GM12878 (cell line): ENCODE data around the gene BCAP31. TPM values are rescaled to one million over a fixed set of nuclear protein-coding genes. Genes with fewer than 3 reads are reported as not detected.

Experiments
- ATAC-seq: fragments of 200-7000 bp; cut with Tn5 transposase; 3 replicates; pipeline ENCODE4 v1.9.1; 2020; ENCODE audit warnings: mild to moderate bottlenecking, moderate library complexity
- BruUV-seq: library from RNA; stranded (reverse); fragments of 400-500 nt; replicated peaks from 2 replicates; lab custom pipeline; 2021; lab: Mats Ljungman, UMichigan
- CTCF ChIA-PET: fragments of 300-600 bp; sonication (Branson Sonifier 250); formaldehyde crosslinking; extraction: SDS; loops from one replicate; lab custom pipeline; 2021; ENCODE audit warnings: inconsistent platforms; lab: Yijun Ruan, JAX
- POLR2A ChIA-PET: fragments of 350-600 bp; formaldehyde crosslinking; extraction: SDS; loops from one replicate; lab custom pipeline; 2021; ENCODE audit warnings: inconsistent platforms; lab: Charles Lee
- RAD21 ChIA-PET: fragments of 300-600 bp; sonication (Branson Sonifier 250); formaldehyde crosslinking; loops from one replicate; lab custom pipeline; 2023; ENCODE audit warnings: antibody characterized with exemption; ENCODE audit not compliant: unreplicated experiment; lab: Charles Lee
- SMC1A ChIA-PET: fragments of 300-600 bp; sonication (Branson Sonifier 250); formaldehyde crosslinking; loops from one replicate; lab custom pipeline; 2023; ENCODE audit not compliant: unreplicated experiment, uncharacterized antibody; lab: Charles Lee
- DNase-seq: peaks from one replicate; pipeline ENCODE4 v3.0.0-alpha.2; 2011; ENCODE audit warnings: low read depth, low spot score
- FAIRE-seq: peaks from 3 replicates; lab custom pipeline; 2011; peaks lifted over from hg19 to GRCh38; lab: Jason Lieb, UNC
- H2AFZ ChIP-seq: 2 replicates; pipeline ENCODE4 v1.6.0; 2011; ENCODE audit warnings: low read depth, low read length, control low read depth; ENCODE audit not compliant: control insufficient read depth
- H3K27ac ChIP-seq: 2 replicates; pipeline ENCODE4 v1.5.1; 2011; ENCODE audit warnings: control low read depth; ENCODE audit not compliant: control insufficient read depth, insufficient read depth
- H3K27me3 ChIP-seq, 2 experiments: replicated peaks in 1 of 2; 2 replicates each; pipeline versions ENCODE4 v1.6.0 to v1.6.1; 2011; ENCODE audit warnings: low read length in 1 of 2; ENCODE audit not compliant: control insufficient read depth in 2 of 2, insufficient read depth in 2 of 2
- H3K36me3 ChIP-seq, 2 experiments: 2 replicates each; pipeline ENCODE4 v1.5.1; 2011; ENCODE audit warnings: low read length in 1 of 2; ENCODE audit not compliant: control insufficient read depth in 2 of 2, insufficient read depth in 2 of 2
- H3K4me1 ChIP-seq: 2 replicates; pipeline ENCODE4 v1.6.1; 2011; ENCODE audit warnings: mild to moderate bottlenecking, low read length, moderate library complexity, mixed read lengths; ENCODE audit not compliant: control insufficient read depth, insufficient read depth
- H3K4me2 ChIP-seq: 2 replicates; pipeline ENCODE4 v1.6.0; 2011; ENCODE audit warnings: control low read depth; ENCODE audit not compliant: control insufficient read depth, insufficient read depth
- H3K4me3 ChIP-seq: fragments of 200-600 bp; sonication (generic); 2 replicates; pipeline ENCODE4 v1.5.1; 2016
- H3K79me2 ChIP-seq: 2 replicates; pipeline ENCODE4 v1.6.0; 2011; ENCODE audit warnings: low read length; ENCODE audit not compliant: control insufficient read depth, insufficient read depth
- H3K9ac ChIP-seq: 2 replicates; pipeline ENCODE4 v1.8.0; 2011; ENCODE audit warnings: low read length, control low read depth, mixed read lengths; ENCODE audit not compliant: control insufficient read depth, insufficient read depth
- H3K9me3 ChIP-seq: replicated peaks from 3 replicates; pipeline ENCODE4 v1.5.1; 2011; ENCODE audit warnings: mild to moderate bottlenecking, low read length; ENCODE audit not compliant: control insufficient read depth, insufficient read depth
- H4K20me1 ChIP-seq: 2 replicates; pipeline ENCODE4 v1.6.0; 2011; ENCODE audit not compliant: control insufficient read depth, insufficient read depth
- BCL3 ChIP-seq: IDR thresholded peaks from 2 replicates; pipeline ENCODE4 v1.6.1; 2011; ENCODE audit warnings: borderline replicate concordance, low read depth, mild to moderate bottlenecking, moderate library complexity, low read length; ENCODE audit not compliant: insufficient read depth, poor library complexity, severe bottlenecking
- BRCA1 ChIP-seq: IDR thresholded peaks from 2 replicates; pipeline ENCODE4 v1.6.1; 2011; ENCODE audit warnings: low read depth, low read length, improper control_type of control experiment
- E2F8 ChIP-seq: fragments of 450-650 bp; IDR thresholded peaks from 2 replicates; pipeline ENCODE4 v1.6.1; 2018; ENCODE audit warnings: mild to moderate bottlenecking, low read depth, moderate library complexity; ENCODE audit not compliant: partially characterized antibody
- IKZF1 ChIP-seq: fragments of 450-650 bp; conservative IDR thresholded peaks from 2 replicates; pipeline ENCODE4 v1.6.1; 2017; ENCODE audit warnings: antibody characterized with exemption, mild to moderate bottlenecking
- MAX ChIP-seq: IDR thresholded peaks from 2 replicates; pipeline ENCODE4 v1.6.1; 2012; ENCODE audit warnings: low read depth, low read length, improper control_type of control experiment
- MEF2A ChIP-seq: IDR thresholded peaks from 2 replicates; pipeline ENCODE4 v1.6.1; 2011; ENCODE audit warnings: low read depth, mild to moderate bottlenecking, low read length, moderate library complexity; ENCODE audit not compliant: insufficient read depth
- NBN ChIP-seq: fragments of 450-650 bp; IDR thresholded peaks from 2 replicates; pipeline ENCODE4 v1.6.1; 2016
- RBBP5 ChIP-seq: fragments of 200-600 bp; sonication (generic); conservative IDR thresholded peaks from 2 replicates; pipeline ENCODE4 v1.6.1; 2016
- USF1 ChIP-seq: IDR thresholded peaks from 2 replicates; pipeline ENCODE4 v1.6.1; 2011; ENCODE audit warnings: borderline replicate concordance, low read depth, mild to moderate bottlenecking, moderate library complexity, mixed read lengths, low read length; ENCODE audit not compliant: insufficient read depth; ENCODE audit errors: extremely low read length
- WGBS: methylation state at CpG from one replicate; pipeline ENCODE4 v1.1.6; 2016; ENCODE audit warnings: low lambda C conversion rate; ENCODE audit not compliant: insufficient replicate concordance, insufficient coverage; ENCODE audit errors: missing lambda C conversion rate; 5-methylcytosine and 5-hydroxymethylcytosine counted together
- in situ Hi-C: fragments of 300-500 bp; cut with MboI; formaldehyde crosslinking; loops from 9 replicates; pipeline ENCODE4 v1.14.3; 2018; ENCODE audit warnings: mixed read lengths
- intact Hi-C: fragments of 100-400 bp; cut with micrococcal nuclease; formaldehyde crosslinking; loops from one replicate; pipeline ENCODE4 v1.14.2; 2022; ENCODE audit not compliant: unreplicated experiment
- polyA plus RNA-seq, 11 experiments: library from polyadenylated mRNA; depleted of rRNA in 4 of 11; unstranded in 6 of 11; stranded (reverse) in 5 of 11; fragments of >200 nt; fragmentation: Nextera tagmentation in 4 of 11; fragmentation: Illumina TruSeq in 1 of 11; extraction: Ambion mirVana in 4 of 11; extraction: Trizol in 1 of 11; gene quantifications; 1 replicate in 1 of 11; 2 replicates in 10 of 11; pipeline versions ENCODE4 v1.2.1 to v1.2.3, GENCODE V29; 2011 to 2016; ENCODE audit warnings: inconsistent platforms in 2 of 11, missing spikeins in 2 of 11, low read depth in 1 of 11
- total RNA-seq, 4 experiments: library from RNA; depleted of rRNA in 3 of 4; stranded (reverse); fragments of >200 nt in 3 of 4; fragmentation: Illumina TruSeq in 1 of 4; extraction: Trizol in 1 of 4; gene quantifications; 2 replicates each; pipeline versions ENCODE4 v1.2.1 to v1.2.3, GENCODE V29; 2013 to 2021

BCAP31 gene
- total and polyA plus RNA-seq, 10 of the 15 experiments (the other 5 are each of a cell fraction or from before 2014, with no cell fraction given): 63.1 to 246 (median 95.6) TPM

- no peak overlapping the region for H2AFZ ChIP-seq
- ChIA-PET POLR2A (no interaction called here), RAD21 (no interaction called here), SMC1A (no interaction called here), CTCF (no interaction called here)
- no TSS peak for BruUV-seq
- intact Hi-C loops (no loop called here), in situ Hi-C loops (no loop called here)
- no peaks in the 10 kb centered on the region; the same call in 2 of the 3 replicates for H3K9me3 ChIP-seq
- no peak overlapping the region for H3K4me3 ChIP-seq
- no peak overlapping the region for H3K4me2 ChIP-seq
- H3K9ac ChIP-seq: no peak overlapping the region
- H3K27me3 ChIP-seq: no peaks in the 10 kb centered on the region
- TF ChIP-seq BRCA1: no peak
- no peak for TF ChIP-seq RBBP5
- TF ChIP-seq E2F8: no peak
- no peak for TF ChIP-seq USF1
- TF ChIP-seq IKZF1: no peak
- TF ChIP-seq NBN: no peak
- no peak for TF ChIP-seq MAX
- no peak for TF ChIP-seq MEF2A
- no peak for TF ChIP-seq BCL3
- H3K36me3 ChIP-seq: no peaks in the 10 kb centered on the region
- no peak overlapping the region for H3K27ac ChIP-seq
- H3K79me2 ChIP-seq: no peaks in the 10 kb centered on the region
- ATAC-seq (no peak), FAIRE-seq (no peak), DNase-seq (no peak)
- no peaks in the 10 kb centered on the region for H4K20me1 ChIP-seq
- no peaks in the 10 kb centered on the region for H3K4me1 ChIP-seq
- WGBS: 40% methylated on average over 33 of the region's 57 CpGs
Measured at GRCh38 chrX:153688506-153688905, 35.7 kb downstream of the BCAP31 start.
